GM19395 (cell line): ENCODE results near the gene SLC18B1.

ENCODE experiments used
- ATAC-seq: cut with Tn5 transposase; IDR thresholded peaks from one replicate; pipeline ENCODE4 v1.9.1; 2021; ENCODE audit warnings: mild to moderate bottlenecking, moderate library complexity; ENCODE audit not compliant: unreplicated experiment

The SLC18B1 gene

GRCh38 chr6:132797951-132798868 is at the start of gene SLC18B1:
SLC18B1 (minus strand) TSS chr6:132798637; CDS start chr6:132798456, 181 bp downstream.
- peak; percentile 56 for ATAC-seq

- no peak for ATAC-seq
Observed at GRCh38 chr6:132843316-132844035, 45.0 kb upstream of the SLC18B1 start.

GRCh38 chr6:132841966-132842365 is 43.5 kb upstream of the SLC18B1 start:
- ATAC-seq = no peak

- ATAC-seq = no peak
Observed at GRCh38 chr6:132832891-132833290, 34.5 kb upstream of the SLC18B1 start.

GRCh38 chr6:132830334-132830751 is 31.9 kb upstream of the SLC18B1 start:
- ATAC-seq = no peak

- no peak for ATAC-seq
Observed at GRCh38 chr6:132820629-132821381, 22.4 kb upstream of the SLC18B1 start.

GRCh38 chr6:132819405-132820161 is 21.1 kb upstream of the SLC18B1 start:
- no peak for ATAC-seq

GRCh38 chr6:132818404-132819359 is 20.2 kb upstream of the SLC18B1 start:
- ATAC-seq = no peak

- no peak for ATAC-seq
Observed at GRCh38 chr6:132817554-132818403, 19.3 kb upstream of the SLC18B1 start.

GRCh38 chr6:132816660-132817059 is 18.2 kb upstream of the SLC18B1 start:
- no peak for ATAC-seq

GRCh38 chr6:132814716-132815570 is 16.5 kb upstream of the SLC18B1 start:
- peak; percentile 8 for ATAC-seq

- peak; percentile 43 for ATAC-seq
Observed at GRCh38 chr6:132813173-132813856, 14.9 kb upstream of the SLC18B1 start.

GRCh38 chr6:132812756-132813172 is 14.3 kb upstream of the SLC18B1 start:
- ATAC-seq = peak; percentile 16

GRCh38 chr6:132812255-132812732 is 13.9 kb upstream of the SLC18B1 start:
- no peak for ATAC-seq

GRCh38 chr6:132811276-132811675 is 12.8 kb upstream of the SLC18B1 start:
- ATAC-seq = no peak

- no peak for ATAC-seq
Observed at GRCh38 chr6:132805548-132805947, 7.1 kb upstream of the SLC18B1 start.

GRCh38 chr6:132804251-132804650 is 5.8 kb upstream of the SLC18B1 start:
- ATAC-seq = no peak
